HepG2 (cell line): ENCODE results near the gene AGAP3. TPM values are rescaled to one million over a fixed set of nuclear protein-coding genes. Genes with fewer than 3 reads are reported as not detected.

Source experiments
- ATAC-seq: fragments of 200-7000 bp; cut with Tn5 transposase; 3 replicates; pipeline ENCODE4 v1.9.1; 2020; ENCODE audit warnings: mild to moderate bottlenecking, moderate library complexity
- BruUV-seq: library from RNA; stranded (reverse); fragments of 400-500 nt; replicated peaks from 2 replicates; lab custom pipeline; 2021; lab: Mats Ljungman, UMichigan
- CTCF ChIA-PET: fragments of 300-600 bp; formaldehyde crosslinking; extraction: SDS; loops from one replicate; lab custom pipeline; 2021; ENCODE audit warnings: low total read pairs, inconsistent platforms, low intra/inter-chr PET ratio; lab: Yijun Ruan, JAX
- POLR2A ChIA-PET: fragments of 350-600 bp; sonication (Branson Sonifier 250); formaldehyde crosslinking; loops from one replicate; lab custom pipeline; 2020; ENCODE audit warnings: antibody characterized with exemption, inconsistent platforms; lab: Yijun Ruan, JAX
- DNase-seq: peaks from one replicate; pipeline ENCODE4 v3.0.0-alpha.2; 2015; ENCODE audit warnings: low spot score
- FAIRE-seq: peaks from 3 replicates; lab custom pipeline; 2011; peaks lifted over from hg19 to GRCh38; lab: Jason Lieb, UNC
- H2AFZ ChIP-seq: one replicate; pipeline ENCODE4 v1.6.1; 2011; ENCODE audit warnings: low read length, inconsistent platforms
- H3K27ac ChIP-seq: fragments of 300-600 bp; 3 replicates; pipeline ENCODE4 v1.8.0; 2011; ENCODE audit warnings: mixed run types, mild to moderate bottlenecking, mixed read lengths, low read length, inconsistent platforms; ENCODE audit not compliant: insufficient read depth; ENCODE audit errors: extremely low read length
- H3K27me3 ChIP-seq, 2 experiments: fragments of 200-600 bp in 1 of 2; 2 replicates in 1 of 2; 3 replicates in 1 of 2; pipeline versions ENCODE4 v1.6.0 to v1.8.0; 2011; ENCODE audit warnings: low read length in 2 of 2, mild to moderate bottlenecking in 2 of 2, moderate library complexity in 2 of 2, inconsistent platforms in 1 of 2; ENCODE audit not compliant: insufficient read depth in 2 of 2, control insufficient read depth in 1 of 2
- H3K36me3 ChIP-seq, 2 experiments: fragments of 200-600 bp in 1 of 2; replicated peaks in 1 of 2; 2 replicates in 1 of 2; 3 replicates in 1 of 2; pipeline versions ENCODE4 v1.5.1 to v1.8.0; 2011; ENCODE audit warnings: low read length in 2 of 2, inconsistent platforms in 1 of 2; ENCODE audit not compliant: insufficient read depth in 2 of 2, control insufficient read depth in 1 of 2
- H3K4me1 ChIP-seq: 2 replicates; pipeline ENCODE4 v1.5.1; 2012; ENCODE audit warnings: low read length, inconsistent platforms; ENCODE audit not compliant: insufficient read depth
- H3K4me2 ChIP-seq: 2 replicates; pipeline ENCODE4 v1.6.0; 2011; ENCODE audit warnings: low read depth, low read length, inconsistent platforms
- H3K4me3 ChIP-seq, 3 experiments: fragments of 200-600 bp in 1 of 3; sonication (generic), shearing (Covaris generic) in 1 of 3; replicated peaks in 1 of 3; 2 replicates each; pipeline ENCODE4 v1.5.1; 2011 to 2016; ENCODE audit warnings: low read length in 3 of 3, inconsistent platforms in 2 of 3, low read depth in 2 of 3, mild to moderate bottlenecking in 2 of 3, control low read depth in 1 of 3, mixed read lengths in 1 of 3; ENCODE audit not compliant: insufficient read depth in 1 of 3
- H3K79me2 ChIP-seq: one replicate; pipeline ENCODE4 v1.6.1; 2011; ENCODE audit warnings: low read length, inconsistent platforms; ENCODE audit not compliant: insufficient read depth
- H3K9ac ChIP-seq: 2 replicates; pipeline ENCODE4 v1.6.0; 2011; ENCODE audit warnings: mild to moderate bottlenecking, low read depth, low read length, inconsistent platforms; ENCODE audit not compliant: insufficient read depth
- H3K9me3 ChIP-seq: 2 replicates; pipeline ENCODE4 v1.5.1; 2012; ENCODE audit warnings: mild to moderate bottlenecking, low read length
- H4K20me1 ChIP-seq: 2 replicates; pipeline ENCODE4 v1.6.0; 2011; ENCODE audit warnings: inconsistent platforms, mild to moderate bottlenecking, low read length, moderate library complexity; ENCODE audit not compliant: insufficient read depth
- CC2D1A ChIP-seq: sonication (generic); formaldehyde crosslinking; IDR thresholded peaks from 2 replicates; pipeline ENCODE4 v1.8.1; 2023; ENCODE audit warnings: mild to moderate bottlenecking, missing genetic modification reagents
- KMT2B ChIP-seq: IDR thresholded peaks from 2 replicates; pipeline ENCODE4 v1.6.1; 2016; ENCODE audit warnings: missing genetic modification reagents, missing compliant biosample characterization
- MXD1 ChIP-seq: sonication (generic); formaldehyde crosslinking; IDR thresholded peaks from 2 replicates; pipeline ENCODE4 v1.4.0; 2020; ENCODE audit warnings: mild to moderate bottlenecking, missing genetic modification reagents
- NCOR1 ChIP-seq: fragments of 200-600 bp; sonication (generic); IDR thresholded peaks from 2 replicates; pipeline ENCODE4 v1.7.0; 2017; ENCODE audit warnings: antibody characterized with exemption, low read length, borderline replicate concordance
- NR2F6 ChIP-seq, 2 experiments: IDR thresholded peaks; 2 replicates each; pipeline ENCODE4 v1.6.1; 2016; ENCODE audit warnings: antibody characterized with exemption in 1 of 2, mild to moderate bottlenecking in 1 of 2
- PAX8 ChIP-seq: sonication (generic); formaldehyde crosslinking; IDR thresholded peaks from 2 replicates; pipeline ENCODE4 v1.8.0; 2022; ENCODE audit warnings: mild to moderate bottlenecking, missing genetic modification reagents, borderline replicate concordance
- RBM22 ChIP-seq: fragments of 200-400 bp; formaldehyde crosslinking; optimal IDR thresholded peaks from 2 replicates; pipeline ENCODE3; 2017; ENCODE audit warnings: mild to moderate bottlenecking, low read length, moderate library complexity
- STAG1 ChIP-seq: sonication (generic); formaldehyde crosslinking; IDR thresholded peaks from 2 replicates; pipeline ENCODE4 v1.4.0; 2020; ENCODE audit warnings: missing genetic modification reagents
- ZNF24 ChIP-seq: fragments of 450-650 bp; IDR thresholded peaks from 2 replicates; pipeline ENCODE4 v1.6.1; 2017; ENCODE audit warnings: antibody characterized with exemption, mild to moderate bottlenecking
- ZNF329 ChIP-seq: sonication (generic); formaldehyde crosslinking; IDR thresholded peaks from 2 replicates; pipeline ENCODE4 v1.9.0; 2021; ENCODE audit warnings: low read depth, mild to moderate bottlenecking, missing genetic modification reagents
- ZNF431 ChIP-seq: sonication (generic); formaldehyde crosslinking; IDR thresholded peaks from 2 replicates; pipeline ENCODE4 v1.9.0; 2022; ENCODE audit warnings: missing genetic modification reagents, low read depth, mild to moderate bottlenecking, borderline replicate concordance
- ZNF709 ChIP-seq: sonication (generic); formaldehyde crosslinking; IDR thresholded peaks from 2 replicates; pipeline ENCODE4 v1.5.0; 2020; ENCODE audit warnings: mild to moderate bottlenecking, missing genetic modification reagents
- ZNF841 ChIP-seq: sonication (generic); formaldehyde crosslinking; IDR thresholded peaks from 2 replicates; pipeline ENCODE4 v1.8.1; 2023; ENCODE audit warnings: missing genetic modification reagents, borderline replicate concordance
- ZZZ3 ChIP-seq: sonication (generic); formaldehyde crosslinking; IDR thresholded peaks from 2 replicates; pipeline ENCODE4 v1.4.0; 2020; ENCODE audit warnings: missing genetic modification reagents, mild to moderate bottlenecking, borderline replicate concordance
- WGBS: methylation state at CpG from one replicate; pipeline ENCODE4 v1.1.6; 2017; ENCODE audit warnings: low lambda C conversion rate; 5-methylcytosine and 5-hydroxymethylcytosine counted together
- in situ Hi-C: cut with HindIII; loops from 2 replicates; pipeline ENCODE4 v1.10.0; 2017; ENCODE audit warnings: low pct_unique_long_range_greater_than_20kb; ENCODE audit not compliant: extremely low pct_ligation_motif_present
- intact Hi-C: fragments of 100-400 bp; cut with micrococcal nuclease; formaldehyde crosslinking; loops from one replicate; pipeline ENCODE4 v1.10.0; 2022; ENCODE audit not compliant: unreplicated experiment
- polyA plus RNA-seq, 8 experiments: library from polyadenylated mRNA; depleted of rRNA in 3 of 8; stranded (reverse) in 7 of 8; unstranded in 1 of 8; fragments of >200 nt; fragmentation: Illumina TruSeq in 4 of 8; extraction: Trizol in 4 of 8; gene quantifications; 2 replicates each; pipeline versions ENCODE4 v1.2.1 to v1.2.3, GENCODE V29; 2011 to 2016; ENCODE audit warnings: low read depth in 4 of 8, missing spikeins in 1 of 8, mixed read lengths in 1 of 8; ENCODE audit not compliant: insufficient read depth in 1 of 8
- total RNA-seq, 5 experiments: library from RNA; depleted of rRNA; stranded (reverse); fragments of >200 nt; fragmentation: Illumina TruSeq; extraction: Trizol; gene quantifications; 2 replicates each; pipeline ENCODE4 v1.2.3, GENCODE V29; 2016; ENCODE audit warnings: low read depth in 1 of 5
- TF ChIP-seq, protein P1 (sequence below): sonication (generic); formaldehyde crosslinking; IDR thresholded peaks from 2 replicates; pipeline ENCODE4; 2020; ENCODE audit warnings: missing genetic modification reagents, mild to moderate bottlenecking, borderline replicate concordance

The AGAP3 gene
- total and polyA plus RNA-seq, 2 of the 13 experiments (the other 11 are each of a cell fraction or from before 2014, with no cell fraction given), result 31.3 to 61.4 TPM

DNA sequence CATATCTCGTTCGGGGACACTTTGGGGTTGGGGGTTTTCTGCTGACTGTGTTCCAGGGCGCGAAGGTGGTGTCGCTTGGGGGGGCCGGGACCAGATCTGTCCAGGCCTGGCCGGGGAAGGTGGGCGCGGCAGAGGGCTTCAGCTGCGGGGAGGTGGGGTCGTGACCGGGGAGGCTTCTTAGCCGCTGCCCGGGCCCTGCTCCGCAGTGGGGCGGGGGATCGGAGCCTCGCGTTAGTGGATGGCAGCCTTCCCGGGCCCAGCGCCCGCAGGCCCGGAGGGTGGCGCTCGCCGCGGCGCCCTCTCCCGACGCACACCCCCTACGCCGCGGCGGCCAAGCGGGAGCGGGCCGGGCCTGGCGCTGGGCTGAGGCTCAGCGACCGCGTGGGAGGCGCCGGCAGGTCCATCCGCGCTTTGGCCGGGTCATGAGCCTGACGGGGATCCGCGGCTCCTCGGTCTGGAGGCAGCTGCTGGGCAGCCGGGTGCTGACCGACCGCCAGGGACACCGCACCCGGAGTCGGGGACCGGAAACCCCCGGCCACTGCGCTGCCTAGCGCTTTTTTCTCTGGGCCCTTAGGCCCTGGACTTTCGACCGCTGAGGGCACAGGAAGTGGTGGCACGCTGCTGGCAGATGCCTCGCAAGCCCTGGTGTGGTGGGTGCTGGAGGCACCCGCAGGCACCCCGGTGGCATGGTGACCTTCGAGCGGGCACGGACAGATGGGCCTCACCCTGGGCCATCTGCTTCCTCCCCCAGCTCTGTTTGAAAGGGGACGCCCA lies 1.2 kb downstream of the AGAP3 start (continued):
- TF ChIP-seq, protein P1, sequence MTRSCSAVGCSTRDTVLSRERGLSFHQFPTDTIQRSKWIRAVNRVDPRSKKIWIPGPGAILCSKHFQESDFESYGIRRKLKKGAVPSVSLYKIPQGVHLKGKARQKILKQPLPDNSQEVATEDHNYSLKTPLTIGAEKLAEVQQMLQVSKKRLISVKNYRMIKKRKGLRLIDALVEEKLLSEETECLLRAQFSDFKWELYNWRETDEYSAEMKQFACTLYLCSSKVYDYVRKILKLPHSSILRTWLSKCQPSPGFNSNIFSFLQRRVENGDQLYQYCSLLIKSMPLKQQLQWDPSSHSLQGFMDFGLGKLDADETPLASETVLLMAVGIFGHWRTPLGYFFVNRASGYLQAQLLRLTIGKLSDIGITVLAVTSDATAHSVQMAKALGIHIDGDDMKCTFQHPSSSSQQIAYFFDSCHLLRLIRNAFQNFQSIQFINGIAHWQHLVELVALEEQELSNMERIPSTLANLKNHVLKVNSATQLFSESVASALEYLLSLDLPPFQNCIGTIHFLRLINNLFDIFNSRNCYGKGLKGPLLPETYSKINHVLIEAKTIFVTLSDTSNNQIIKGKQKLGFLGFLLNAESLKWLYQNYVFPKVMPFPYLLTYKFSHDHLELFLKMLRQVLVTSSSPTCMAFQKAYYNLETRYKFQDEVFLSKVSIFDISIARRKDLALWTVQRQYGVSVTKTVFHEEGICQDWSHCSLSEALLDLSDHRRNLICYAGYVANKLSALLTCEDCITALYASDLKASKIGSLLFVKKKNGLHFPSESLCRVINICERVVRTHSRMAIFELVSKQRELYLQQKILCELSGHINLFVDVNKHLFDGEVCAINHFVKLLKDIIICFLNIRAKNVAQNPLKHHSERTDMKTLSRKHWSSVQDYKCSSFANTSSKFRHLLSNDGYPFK, result no peak
- no peak for TF ChIP-seq PAX8 (CRISPR knock-in tag)

DNA sequence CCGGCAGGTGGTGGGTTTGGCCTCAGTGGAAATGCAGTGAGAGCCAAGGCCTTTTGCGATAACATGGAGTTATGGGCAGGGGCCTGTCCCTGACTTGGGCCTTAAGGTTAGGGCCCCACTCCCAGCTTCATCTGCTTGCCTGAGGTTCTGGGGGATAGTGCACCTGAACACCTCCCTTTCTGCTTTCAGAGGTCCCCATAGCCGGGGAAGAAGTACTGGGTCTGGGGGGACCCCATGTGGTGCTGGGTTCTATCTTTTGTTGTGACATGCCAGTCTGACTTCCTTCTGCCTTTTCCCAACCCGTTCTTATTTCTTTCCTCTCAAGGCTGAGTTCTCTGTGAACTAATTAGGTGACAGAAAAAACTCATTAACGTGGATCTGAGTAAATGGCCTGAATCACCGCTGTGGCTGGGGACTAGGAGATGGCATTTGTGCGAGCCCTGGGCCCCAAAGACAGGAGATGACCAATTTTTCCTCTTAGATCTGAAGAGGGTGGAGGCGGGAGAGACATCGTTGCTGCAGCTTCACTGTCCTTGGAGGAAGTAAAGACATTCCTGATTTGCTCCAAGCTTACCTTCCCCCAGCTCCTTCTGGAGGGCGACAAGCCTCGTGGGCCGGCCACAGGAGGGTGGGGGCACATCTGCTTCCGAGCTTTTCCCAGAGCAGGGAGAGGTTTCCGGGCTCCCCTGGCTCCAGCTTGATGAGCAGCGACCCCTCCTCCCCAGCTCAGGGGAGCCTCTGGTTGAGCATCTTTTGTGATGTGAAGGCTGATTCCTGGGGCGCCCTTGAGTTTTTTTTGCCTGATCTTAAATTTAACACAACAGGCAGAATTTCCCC lies 2.0 kb downstream of the AGAP3 start:
- in situ Hi-C loops, result no loop called here
- Histone ChIP-seq H3K9me3 (no peaks in the 10 kb centered on the region), H3K9ac (peak overlapping the region; percentile 88), H3K4me2 (peak overlapping the region; percentile 97), H3K27ac (peak overlapping the region; percentile 70), H3K36me3 (peaks cover 6 to 19% of the 10 kb centered on the region in 2 experiments; a peak in 4 of 5 replicates), H2AFZ (no peak overlapping the region), H3K4me3 (peak overlapping the region; percentile 93 to 98 (median 95)), H3K27me3 (no peaks in the 10 kb centered on the region), H3K4me1 (peaks cover 66% of the 10 kb centered on the region), H4K20me1 (peaks cover 46% of the 10 kb centered on the region), H3K79me2 (peaks cover 64% of the 10 kb centered on the region)
- FAIRE-seq, result no peak
- 39% methylated on average over 12 of the region's 16 CpGs for WGBS
- DNase-seq, result no peak
- ChIA-PET POLR2A (interaction anchor here (0.6 to 6.7 kb wide), 8 partner anchors 7 to 681 kb away, joined by 3 to 82 read pairs (median 4); partner anchors contain the start of genes ABCB8 and FASTK), CTCF (interaction anchor here (2.2 kb wide), 1 partner anchor 23 kb away, joined by 6 read pairs; no protein-coding TSS in a partner anchor)
- ATAC-seq, result no peak
- TSS peak; percentile 48 for BruUV-seq
- intact Hi-C loops, result loop anchor here (10.0 kb wide), 1 partner anchor 157 kb away; the partner anchor contains the start of gene SMARCD3
- no peak for TF ChIP-seq MXD1 (CRISPR knock-in tag)
- no peak for TF ChIP-seq ZNF24
- TF ChIP-seq NR2F6 (IDR thresholded peaks at IDR 0.05), result 0 out of 2 replicates have a peak, but pooled peaks have one; percentile 4
- no peak for TF ChIP-seq NR2F6 (CRISPR knock-in tag; IDR thresholded peaks at IDR 0.05)
- no peak for TF ChIP-seq ZNF329 (CRISPR knock-in tag)
- TF ChIP-seq ZNF709 (CRISPR knock-in tag), result 0 out of 2 replicates have a peak, but pooled peaks have one; percentile 8
- no peak for TF ChIP-seq CC2D1A
- TF ChIP-seq ZNF431 (CRISPR knock-in tag), result no peak
- no peak for TF ChIP-seq STAG1 (CRISPR knock-in tag)
- no peak for TF ChIP-seq ZNF841 (CRISPR knock-in tag)
- no peak for TF ChIP-seq KMT2B (CRISPR knock-in tag)
- no peak for TF ChIP-seq NCOR1
- TF ChIP-seq RBM22, result no peak
- TF ChIP-seq ZZZ3 (CRISPR knock-in tag), result no peak
